ENCODE data around the gene MAD1L1.

Gene MAD1L1

GRCh38 chr7:2112261-2113198 lies 120.2 kb downstream of the MAD1L1 start:
- no peak for DNase-seq

- no peak for DNase-seq
These were observed 121.2 kb downstream of the MAD1L1 start for GRCh38 chr7:2111568-2111967.

DNA sequence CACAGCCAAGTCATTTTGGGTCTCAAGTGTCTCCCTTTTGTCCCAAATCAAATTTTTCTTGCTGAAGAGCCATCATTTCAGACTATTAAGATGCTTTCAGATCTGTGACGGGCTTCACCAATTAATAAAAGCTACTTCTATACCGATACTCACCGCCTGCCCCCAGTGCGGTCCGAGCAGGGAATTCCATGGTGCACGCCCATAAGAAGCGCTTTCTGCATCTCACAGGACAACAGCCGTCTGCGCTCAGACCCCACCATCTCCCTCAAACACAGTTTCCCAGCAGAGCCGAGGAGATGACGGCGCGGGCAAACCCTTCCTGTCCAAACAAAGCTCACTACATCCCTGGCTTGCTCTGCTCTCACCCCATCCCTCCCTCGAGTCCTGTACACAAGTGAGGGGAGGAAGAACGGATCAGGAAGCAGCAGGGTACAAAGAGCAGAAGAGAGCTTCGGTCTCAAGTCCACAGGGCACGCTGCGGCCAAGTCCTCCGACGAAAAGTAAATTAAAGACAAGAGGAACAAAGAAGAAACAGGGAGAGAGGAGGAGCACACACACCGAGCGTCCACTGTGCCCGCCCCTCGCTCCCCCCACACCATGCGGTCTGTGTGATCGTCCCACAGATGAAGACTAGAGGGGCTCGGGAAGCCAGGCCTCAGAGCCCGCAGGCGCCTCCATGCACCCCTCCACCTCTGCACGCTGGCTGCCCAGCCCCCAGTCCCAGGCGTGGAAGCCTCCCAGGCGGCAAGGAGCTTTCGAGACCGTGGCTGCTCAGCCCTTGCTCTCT lies 121.9 kb downstream of the MAD1L1 start:
- no peak for DNase-seq

DNA sequence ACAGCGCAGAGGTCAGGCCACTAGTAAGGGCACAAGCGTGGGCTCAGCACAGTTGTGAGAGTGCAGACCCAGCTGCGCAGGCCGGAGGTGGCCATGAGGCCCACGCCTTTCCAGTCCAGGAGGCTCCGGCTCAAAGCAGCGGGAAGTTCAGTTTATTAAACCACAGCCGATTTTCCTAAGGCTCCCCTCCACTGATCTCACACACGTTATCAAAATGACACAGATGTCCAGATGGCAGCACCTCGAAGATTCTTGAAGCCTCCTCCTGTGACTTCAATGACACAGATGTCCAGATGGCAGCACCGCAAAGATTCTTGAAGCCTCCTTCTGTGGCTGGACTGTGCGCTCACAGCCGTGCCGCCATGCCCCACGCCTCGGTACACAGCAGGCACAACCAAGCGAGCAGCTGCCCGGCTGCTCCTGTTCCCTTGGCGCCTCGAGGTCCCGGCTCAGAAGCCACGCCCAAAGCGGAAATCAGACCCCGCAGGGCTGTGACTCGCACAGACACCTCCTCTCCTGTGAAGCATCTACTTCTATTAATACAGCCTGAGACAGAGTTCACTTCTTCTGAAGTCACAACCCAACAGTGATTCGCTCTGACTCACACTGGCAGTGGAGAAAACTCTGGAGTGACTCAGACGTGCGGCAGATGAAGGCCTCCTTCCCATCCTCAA lies 122.7 kb downstream of the MAD1L1 start:
- DNase-seq: no peak

DNA sequence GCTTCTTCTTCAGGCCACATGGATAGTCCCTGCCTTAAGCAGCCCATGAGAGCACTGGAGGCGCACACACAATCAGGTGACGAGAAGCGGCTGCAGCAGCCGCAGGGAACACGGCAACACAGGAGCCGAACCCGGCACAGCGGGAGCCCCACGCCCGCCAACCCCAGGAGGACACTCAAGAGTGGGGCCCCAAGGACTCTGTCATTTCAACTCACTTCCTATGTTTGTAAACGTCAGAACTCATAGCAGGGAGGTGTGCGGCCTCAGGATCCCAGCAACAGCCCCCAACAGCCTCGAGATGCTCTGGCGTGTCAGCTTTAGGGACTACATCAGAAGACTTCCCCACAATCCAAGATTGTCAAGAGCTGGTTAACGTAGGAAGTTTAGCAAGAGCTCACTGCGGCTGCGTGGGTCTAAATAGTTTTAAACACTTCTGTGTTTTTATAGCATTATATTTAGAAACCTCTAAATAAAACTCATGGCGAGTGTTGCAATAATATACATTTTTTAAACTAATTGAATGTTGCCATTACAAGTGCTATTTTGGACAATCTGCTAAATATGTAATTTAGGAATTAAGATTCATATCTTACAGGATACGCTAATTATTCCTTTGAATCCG lies 123.4 kb downstream of the MAD1L1 start:
- no peak for DNase-seq

- DNase-seq: no peak
These were observed 124.1 kb downstream of the MAD1L1 start for GRCh38 chr7:2108501-2109250.

DNA sequence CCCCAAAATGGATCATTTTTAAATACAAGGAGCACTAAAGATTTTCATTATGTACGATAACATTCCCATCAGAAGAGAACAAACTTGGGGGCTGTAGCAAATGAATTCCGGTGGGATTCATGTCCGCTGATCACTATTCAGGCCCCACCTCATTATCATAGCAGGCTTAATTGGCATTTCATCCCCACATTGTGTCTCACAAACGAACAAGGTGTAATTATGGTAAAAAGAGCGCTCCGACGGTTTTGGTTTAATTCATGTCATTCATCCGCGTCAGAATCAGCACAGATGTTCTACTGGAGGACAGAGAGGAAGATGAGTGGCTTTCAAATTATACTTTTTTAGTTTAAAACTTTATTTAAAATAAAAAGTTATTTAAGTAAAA lies 124.7 kb downstream of the MAD1L1 start:
- DNase-seq: no peak

DNA sequence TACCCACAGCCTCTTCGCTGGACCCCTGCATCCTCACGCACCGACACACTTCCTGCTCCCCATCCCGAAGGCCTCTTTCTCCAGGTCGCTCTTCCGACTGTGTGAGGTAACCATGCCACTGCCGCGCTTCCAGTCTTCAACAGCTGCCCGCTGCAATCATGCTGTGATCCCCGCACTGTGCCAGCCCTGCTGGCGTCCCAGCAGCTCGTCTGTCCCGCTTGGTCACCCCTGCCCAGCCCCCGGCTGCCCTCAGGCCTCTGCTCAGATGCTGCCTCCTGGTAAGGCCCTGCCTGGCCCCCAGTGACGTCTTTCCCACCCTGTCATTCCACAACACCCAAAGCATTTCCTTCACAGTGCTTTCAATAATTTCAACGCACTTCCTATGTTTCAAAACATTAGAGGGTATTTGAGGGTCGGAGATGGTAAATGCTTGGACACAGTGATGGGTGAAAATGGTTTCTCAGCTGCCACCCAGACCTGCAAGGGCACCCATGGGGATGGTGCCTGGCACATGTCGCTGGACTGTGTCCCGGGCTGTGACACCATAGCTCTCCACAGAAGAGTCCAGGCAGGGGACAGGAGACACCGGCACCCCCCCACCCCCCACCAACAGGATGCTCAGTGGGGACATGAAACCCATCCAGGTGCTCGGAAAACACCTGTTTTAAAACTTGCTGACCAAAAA lies 125.2 kb downstream of the MAD1L1 start:
- DNase-seq: no peak

- DNase-seq: no peak
These were observed 125.8 kb downstream of the MAD1L1 start for GRCh38 chr7:2106924-2107323.

GRCh38 chr7:2106440-2106839 lies 126.3 kb downstream of the MAD1L1 start:
- DNase-seq: no peak

- DNase-seq: no peak
These were observed 126.8 kb downstream of the MAD1L1 start for GRCh38 chr7:2105917-2106316.

- no peak for DNase-seq
These were observed 127.5 kb downstream of the MAD1L1 start for GRCh38 chr7:2105280-2105679.

GRCh38 chr7:2104716-2105115 lies 128.0 kb downstream of the MAD1L1 start:
- no peak for DNase-seq

GRCh38 chr7:2104107-2104710 lies 128.5 kb downstream of the MAD1L1 start:
- DNase-seq: no peak

DNA sequence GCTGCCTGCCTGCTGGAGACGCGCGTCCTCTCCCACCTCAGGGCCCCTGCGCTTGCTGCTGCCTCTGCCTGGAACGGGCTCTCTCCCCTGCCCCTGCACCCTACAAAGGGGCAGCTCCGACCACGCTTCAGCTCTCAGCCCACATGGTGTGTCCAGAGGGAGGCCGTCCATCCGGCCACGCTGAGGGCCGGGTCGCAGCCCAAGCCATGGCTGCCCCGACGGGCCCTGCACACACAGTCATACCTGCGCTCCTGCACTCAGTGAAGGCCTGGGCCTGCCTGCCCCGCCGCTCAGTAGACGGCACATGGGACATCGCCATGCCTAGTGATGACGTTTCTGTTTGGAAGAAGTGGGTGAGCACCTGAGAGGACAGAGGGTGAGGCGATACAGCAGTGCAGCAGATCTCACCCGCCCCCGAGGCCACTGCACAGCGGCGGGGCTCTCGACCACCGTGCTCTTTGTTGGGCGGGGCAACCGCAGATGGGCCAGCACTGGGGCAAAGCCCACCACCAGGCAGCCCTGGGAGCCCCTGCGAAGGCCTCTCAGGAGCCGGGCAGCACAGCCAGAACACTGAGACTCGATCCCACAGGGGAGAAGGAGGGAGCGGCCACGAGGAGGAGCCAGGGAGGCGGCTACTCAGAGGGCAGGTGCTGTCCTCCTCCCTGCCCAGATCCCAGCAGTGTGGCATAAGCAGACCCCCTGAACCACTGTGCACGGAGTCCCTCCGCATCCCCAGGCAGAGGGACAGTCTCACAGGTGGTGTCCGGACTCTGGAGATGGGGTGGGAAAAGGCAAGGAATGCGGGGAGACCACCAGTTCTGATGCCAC lies 129.5 kb downstream of the MAD1L1 start:
- no peak for DNase-seq

DNA sequence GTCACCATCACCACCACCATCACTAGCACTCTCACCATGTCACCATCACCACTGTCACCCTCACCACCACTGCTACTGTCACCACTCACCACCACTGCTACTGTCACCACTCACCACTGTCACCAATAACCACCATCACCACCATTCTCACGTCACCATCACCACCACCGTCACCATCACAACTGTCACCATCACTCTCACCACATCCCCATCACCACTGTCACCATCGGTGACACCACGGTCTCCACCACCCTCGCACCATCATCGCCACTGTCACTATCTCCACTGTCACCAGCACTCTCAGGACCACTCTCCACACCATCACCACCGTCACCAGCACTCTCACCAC lies 130.4 kb downstream of the MAD1L1 start:
- DNase-seq: no peak

DNA sequence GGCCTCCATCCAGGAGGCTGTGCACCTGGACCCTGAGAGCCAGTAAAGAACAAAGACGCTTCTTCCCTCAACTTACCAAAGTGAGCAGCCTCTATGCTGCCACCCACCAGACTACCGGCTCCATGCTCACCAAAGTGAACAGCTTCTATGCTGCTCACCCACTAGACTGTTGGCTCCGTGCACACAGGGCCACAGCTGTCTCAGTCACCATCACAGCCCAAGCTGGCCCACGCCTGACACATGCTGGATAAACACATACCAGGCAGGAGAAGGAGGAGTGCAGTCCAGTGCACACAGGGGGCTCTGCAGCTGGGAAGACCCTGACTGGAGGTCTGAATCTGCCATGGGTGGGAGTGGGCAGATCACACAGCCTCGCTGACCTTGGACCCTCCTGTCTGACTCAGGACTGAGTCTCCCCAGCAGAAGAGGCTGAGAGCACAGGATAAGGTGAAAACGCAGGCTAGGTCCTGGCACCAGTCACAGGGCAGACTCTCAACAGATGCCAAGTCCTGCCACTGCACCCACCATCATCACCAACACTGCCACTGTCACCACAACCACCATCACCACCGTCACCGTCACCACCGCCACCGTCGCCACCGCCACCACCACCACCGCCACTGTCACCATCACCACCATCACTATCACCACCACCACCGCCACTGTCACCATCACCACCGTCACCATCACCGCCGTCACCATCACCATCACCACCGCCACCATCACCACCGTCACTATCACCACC lies 130.9 kb downstream of the MAD1L1 start:
- DNase-seq: no peak

GRCh38 chr7:2100278-2101208 lies 132.2 kb downstream of the MAD1L1 start:
- no peak for DNase-seq

Data from GDM1 (cell line).